Endodermal cell (in vitro differentiated cells): ENCODE data around the gene KIRREL3. TPM values are rescaled to one million over a fixed set of nuclear protein-coding genes. Genes with fewer than 3 reads are reported as not detected.

Experiments used
- DNase-seq: peaks from one replicate; pipeline ENCODE4 v3.0.0-alpha.2; 2017
- H3K27ac ChIP-seq: 2 replicates; pipeline ENCODE4 v1.5.1; 2013; ENCODE audit warnings: mild to moderate bottlenecking, low read depth, low read length, moderate library complexity
- H3K27me3 ChIP-seq: 2 replicates; pipeline ENCODE4 v1.6.1; 2013; ENCODE audit warnings: mild to moderate bottlenecking, low read length, moderate library complexity; ENCODE audit not compliant: insufficient read depth, control insufficient read depth, poor library complexity, severe bottlenecking
- H3K36me3 ChIP-seq: 2 replicates; pipeline ENCODE4 v1.7.0; 2013; ENCODE audit warnings: mild to moderate bottlenecking, low read length, moderate library complexity; ENCODE audit not compliant: control insufficient read depth, insufficient read depth
- H3K4me1 ChIP-seq: one replicate; pipeline ENCODE4 v1.7.0; 2013; ENCODE audit warnings: low read length; ENCODE audit not compliant: control insufficient read depth, insufficient read depth
- H3K4me3 ChIP-seq: 2 replicates; pipeline ENCODE4 v1.5.1; 2013; ENCODE audit warnings: mild to moderate bottlenecking, low read length, moderate library complexity
- H3K9ac ChIP-seq: 2 replicates; pipeline ENCODE4 v1.6.1; 2013; ENCODE audit warnings: mild to moderate bottlenecking, low read length, moderate library complexity; ENCODE audit not compliant: poor library complexity, severe bottlenecking; ENCODE audit errors: extremely low read depth
- H3K9me3 ChIP-seq: 2 replicates; pipeline ENCODE4 v1.6.1; 2013; ENCODE audit warnings: mild to moderate bottlenecking, low read length, moderate library complexity; ENCODE audit not compliant: control insufficient read depth
- H3K27ac Mint-ChIP-seq: 2 replicates; pipeline ENCODE4 v1.8.0; 2020; ENCODE audit warnings: mixed read lengths
- H3K27me3 Mint-ChIP-seq: 2 replicates; pipeline ENCODE4 v1.8.0; 2021; ENCODE audit warnings: mild to moderate bottlenecking, mixed read lengths; ENCODE audit not compliant: insufficient read depth
- H3K36me3 Mint-ChIP-seq: 2 replicates; pipeline ENCODE4 v1.8.0; 2020; ENCODE audit warnings: low read depth, mixed read lengths
- H3K4me1 Mint-ChIP-seq: 2 replicates; pipeline ENCODE4 v1.8.0; 2020; ENCODE audit warnings: mixed read lengths
- H3K4me3 Mint-ChIP-seq: 2 replicates; pipeline ENCODE4 v1.8.0; 2020; ENCODE audit warnings: mild to moderate bottlenecking, moderate library complexity, mixed read lengths
- H3K9me3 Mint-ChIP-seq: 2 replicates; pipeline ENCODE4 v1.8.0; 2020; ENCODE audit warnings: mild to moderate bottlenecking, mixed read lengths
- CTCF ChIP-seq: fragments of 200-600 bp; sonication (generic); conservative IDR thresholded peaks from 2 replicates; pipeline ENCODE4 v1.5.0; 2021; ENCODE audit warnings: antibody characterized with exemption, mild to moderate bottlenecking
- WGBS, 2 experiments: methylation state at CpG; one replicate each; pipeline versions ENCODE4 v1.1.5 to v1.1.7; 2013; ENCODE audit warnings: missing lambda C conversion rate in 2 of 2, mixed read lengths in 1 of 2; ENCODE audit not compliant: insufficient coverage in 1 of 2, insufficient read length in 1 of 2; 5-methylcytosine and 5-hydroxymethylcytosine counted together
- total RNA-seq, 2 donors: library from RNA; stranded (reverse); fragmentation: NEBNext Ultra II Directional in 1 of 2; extraction: Animal tissue kit (Norgen Biotek cat#: 25700) in 1 of 2; gene quantifications; 2 replicates in 1 of 2; 3 replicates in 1 of 2; pipeline ENCODE4 v1.2.1, GENCODE V29; 2021

Gene KIRREL3
- total RNA-seq, 2 donors from 2014 or later: 1.1 to 1.4 TPM

GRCh38 chr11:126938718-126939117 lies 61.9 kb downstream of the KIRREL3 start:
- 94 to 100% methylated on average over 4 of the region's 4 CpGs for WGBS, 2 experiments
- Histone ChIP-seq H3K9ac (no peak overlapping the region), H3K27me3 (no peaks in the 10 kb centered on the region), H3K4me1 (no peaks in the 10 kb centered on the region), H3K9me3 (no peaks in the 10 kb centered on the region), H3K27ac (no peak overlapping the region), H3K36me3 (no peaks in the 10 kb centered on the region), H3K4me3 (no peak overlapping the region)
- Mint-ChIP-seq H3K27ac (no peak overlapping the region), H3K27me3 (no peaks in the 10 kb centered on the region), H3K36me3 (no peaks in the 10 kb centered on the region), H3K4me1 (no peaks in the 10 kb centered on the region), H3K9me3 (peaks cover 3% of the 10 kb centered on the region), H3K4me3 (no peak overlapping the region)
- DNase-seq: no peak
- TF ChIP-seq CTCF: no peak

- Mint-ChIP-seq H3K36me3 (no peaks in the 10 kb centered on the region), H3K4me1 (no peaks in the 10 kb centered on the region), H3K4me3 (no peak overlapping the region), H3K9me3 (peaks cover 7% of the 10 kb centered on the region), H3K27me3 (peaks cover 2% of the 10 kb centered on the region), H3K27ac (no peak overlapping the region)
- no peak for DNase-seq
- H3K4me3 ChIP-seq: no peak overlapping the region
- H3K9ac ChIP-seq: no peak overlapping the region
- no peaks in the 10 kb centered on the region for H3K27me3 ChIP-seq
- H3K27ac ChIP-seq: peak overlapping the region; percentile 73
- H3K9me3 ChIP-seq: no peaks in the 10 kb centered on the region
- 67 to 69% methylated on average over 3 to 4 of the region's 4 CpGs for WGBS, 2 experiments
- no peaks in the 10 kb centered on the region for H3K4me1 ChIP-seq
- TF ChIP-seq CTCF: no peak
- H3K36me3 ChIP-seq: no peaks in the 10 kb centered on the region
These were observed 70.3 kb downstream of the KIRREL3 start for GRCh38 chr11:126930091-126930841.

GRCh38 chr11:126929179-126930061 lies 71.2 kb downstream of the KIRREL3 start:
- Mint-ChIP-seq H3K9me3 (peaks cover 7% of the 10 kb centered on the region), H3K36me3 (no peaks in the 10 kb centered on the region), H3K27me3 (peaks cover 2% of the 10 kb centered on the region), H3K4me3 (no peak overlapping the region), H3K4me1 (no peaks in the 10 kb centered on the region), H3K27ac (no peak overlapping the region)
- H3K27ac ChIP-seq: peak overlapping the region; percentile 73
- no peak overlapping the region for H3K4me3 ChIP-seq
- H3K36me3 ChIP-seq: no peaks in the 10 kb centered on the region
- WGBS, 2 experiments: 80 to 94% methylated on average over 4 to 9 of the region's 10 CpGs
- H3K4me1 ChIP-seq: no peaks in the 10 kb centered on the region
- H3K9ac ChIP-seq: no peak overlapping the region
- H3K27me3 ChIP-seq: no peaks in the 10 kb centered on the region
- TF ChIP-seq CTCF: no peak
- DNase-seq: no peak
- no peaks in the 10 kb centered on the region for H3K9me3 ChIP-seq
